Nephron progenitor cell (in vitro differentiated cells): ENCODE measurements around the gene NID2.

Experiments used
- DNase-seq: peaks from one replicate; pipeline ENCODE4 v3.0.0; 2021
- H3K27ac Mint-ChIP-seq: 2 replicates; pipeline ENCODE4 v1.8.0; 2021; ENCODE audit warnings: mild to moderate bottlenecking, moderate library complexity, mixed read lengths
- H3K27me3 Mint-ChIP-seq: 2 replicates; pipeline ENCODE4 v1.8.0; 2021; ENCODE audit warnings: mild to moderate bottlenecking, low read depth, mixed read lengths; ENCODE audit not compliant: poor library complexity
- H3K36me3 Mint-ChIP-seq: 2 replicates; pipeline ENCODE4 v1.8.0; 2021; ENCODE audit warnings: low read depth, mixed read lengths
- H3K4me1 Mint-ChIP-seq: 2 replicates; pipeline ENCODE4 v1.8.0; 2021; ENCODE audit warnings: mixed read lengths
- H3K4me3 Mint-ChIP-seq: 2 replicates; pipeline ENCODE4 v1.8.0; 2021; ENCODE audit warnings: mild to moderate bottlenecking, moderate library complexity, mixed read lengths
- H3K9me3 Mint-ChIP-seq: 2 replicates; pipeline ENCODE4 v1.8.0; 2021; ENCODE audit warnings: mild to moderate bottlenecking, moderate library complexity, mixed read lengths
- CTCF ChIP-seq: fragments of 200-600 bp; sonication (generic); IDR thresholded peaks from 2 replicates; pipeline ENCODE4 v1.5.0; 2021; ENCODE audit warnings: antibody characterized with exemption

Gene NID2

GRCh38 chr14:51993285-51993920, 75.5 kb downstream of the NID2 start:
- no peak for TF ChIP-seq CTCF
- DNase-seq, result no peak
- peaks cover 34% of the 10 kb centered on the region for H3K36me3 Mint-ChIP-seq
- no peaks in the 10 kb centered on the region for H3K27me3 Mint-ChIP-seq
- peaks cover 24% of the 10 kb centered on the region for H3K4me1 Mint-ChIP-seq
- no peak overlapping the region for H3K27ac Mint-ChIP-seq
- H3K4me3 Mint-ChIP-seq, result no peak overlapping the region
- H3K9me3 Mint-ChIP-seq, result no peaks in the 10 kb centered on the region

GRCh38 chr14:51990488-51990887, 78.4 kb downstream of the NID2 start:
- Mint-ChIP-seq H3K4me1 (peaks cover 27% of the 10 kb centered on the region), H3K4me3 (peak overlapping the region; percentile 97), H3K27ac (no peak overlapping the region), H3K27me3 (peaks cover 3% of the 10 kb centered on the region), H3K36me3 (peaks cover 27% of the 10 kb centered on the region), H3K9me3 (no peaks in the 10 kb centered on the region)
- DNase-seq, result no peak
- TF ChIP-seq CTCF, result no peak

- peaks cover 7% of the 10 kb centered on the region for H3K27me3 Mint-ChIP-seq
- TF ChIP-seq CTCF, result no peak
- peaks cover 3% of the 10 kb centered on the region for H3K9me3 Mint-ChIP-seq
- H3K36me3 Mint-ChIP-seq, result peaks cover 22% of the 10 kb centered on the region
- H3K27ac Mint-ChIP-seq, result peak within 1 kb of the TSS; percentile 90
- peaks cover 27% of the 10 kb centered on the region for H3K4me1 Mint-ChIP-seq
- DNase-seq, result peak; percentile 93
- peak within 1 kb of the TSS; percentile 97 for H3K4me3 Mint-ChIP-seq
Observed at GRCh38 chr14:51989293-51990234, 79.3 kb downstream of the NID2 start, which contains the start of gene RTRAF. Gene RTRAF, plus strand, starts transcription at chr14:51989546. Its CDS starts 94 bp downstream, at chr14:51989640.

DNA sequence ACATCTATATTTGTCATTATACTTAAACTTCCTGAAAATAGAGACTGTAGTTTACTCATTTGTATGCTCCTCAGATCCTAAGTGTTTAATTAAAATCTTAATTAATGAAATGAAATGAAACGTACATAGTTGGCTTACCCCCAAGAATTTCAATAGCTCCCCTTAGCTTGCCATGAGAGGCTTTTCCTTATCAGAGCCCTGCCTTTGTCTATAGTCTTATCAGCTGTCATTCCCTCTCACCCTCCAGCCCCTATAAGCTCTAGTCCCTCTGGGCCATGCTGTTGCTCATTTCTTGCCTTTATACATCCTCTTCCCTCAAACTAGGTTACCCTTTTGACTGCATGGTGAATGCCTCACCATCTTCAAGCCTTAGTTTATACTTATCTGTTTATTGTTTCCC, 80.6 kb downstream of the NID2 start:
- H3K27ac Mint-ChIP-seq, result no peak overlapping the region
- no peak for TF ChIP-seq CTCF
- no peak for DNase-seq
- peaks cover 10% of the 10 kb centered on the region for H3K27me3 Mint-ChIP-seq
- peak overlapping the region; percentile 97 for H3K4me3 Mint-ChIP-seq
- H3K36me3 Mint-ChIP-seq, result peaks cover 12% of the 10 kb centered on the region
- peaks cover 27% of the 10 kb centered on the region for H3K4me1 Mint-ChIP-seq
- peaks cover 8% of the 10 kb centered on the region for H3K9me3 Mint-ChIP-seq

- Mint-ChIP-seq H3K9me3 (peaks cover 8% of the 10 kb centered on the region), H3K4me1 (no peaks in the 10 kb centered on the region), H3K4me3 (no peak overlapping the region), H3K27ac (no peak overlapping the region), H3K27me3 (peaks cover 9% of the 10 kb centered on the region), H3K36me3 (no peaks in the 10 kb centered on the region)
- DNase-seq, result no peak
- no peak for TF ChIP-seq CTCF
Observed at GRCh38 chr14:51981218-51981854, 87.5 kb downstream of the NID2 start.
